Activated T-cell treated with anti-CD3 and anti-CD28 coated beads for 24 hours (primary cell): ENCODE data around the gene MACROD1.
"Not testable (repeated sequence)": the region's sequence is repeated elsewhere in the genome, so short reads cannot be mapped to it uniquely, and the experiment has no call there.

ENCODE experiments used
- DNase-seq: peaks from one replicate; pipeline ENCODE4 v3.0.0-alpha.2; 2020; ENCODE audit warnings: low read depth

Gene MACROD1

DNA sequence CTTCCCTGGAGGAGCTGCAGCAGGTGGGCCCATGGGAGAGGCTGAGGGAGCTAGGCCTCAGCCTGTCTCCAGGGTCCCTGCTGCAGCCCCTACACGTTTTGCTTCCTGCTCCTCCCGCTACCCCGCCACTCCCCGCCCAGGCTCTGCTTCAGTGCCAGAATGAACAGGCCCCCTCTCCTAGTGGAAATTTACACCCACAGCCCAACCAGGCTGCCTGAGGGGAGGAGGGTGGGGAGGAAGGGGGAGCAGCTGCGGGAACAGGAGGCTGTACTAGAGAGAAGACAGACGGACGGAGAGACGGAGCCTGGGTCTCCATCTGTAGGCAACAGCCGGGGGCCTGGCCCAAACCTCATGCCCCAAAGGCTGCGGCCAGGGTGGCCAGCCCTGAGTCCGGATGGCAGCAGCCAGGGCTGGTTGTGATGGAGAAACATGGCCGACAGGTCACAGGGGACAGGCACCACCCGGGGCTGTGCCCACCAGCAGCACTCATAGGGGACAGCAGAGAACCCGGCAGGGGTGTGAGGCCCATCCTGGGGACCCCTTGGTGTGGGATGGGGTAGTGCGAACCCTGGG lies 109.6 kb downstream of the MACROD1 start:
- no peak for DNase-seq

DNA sequence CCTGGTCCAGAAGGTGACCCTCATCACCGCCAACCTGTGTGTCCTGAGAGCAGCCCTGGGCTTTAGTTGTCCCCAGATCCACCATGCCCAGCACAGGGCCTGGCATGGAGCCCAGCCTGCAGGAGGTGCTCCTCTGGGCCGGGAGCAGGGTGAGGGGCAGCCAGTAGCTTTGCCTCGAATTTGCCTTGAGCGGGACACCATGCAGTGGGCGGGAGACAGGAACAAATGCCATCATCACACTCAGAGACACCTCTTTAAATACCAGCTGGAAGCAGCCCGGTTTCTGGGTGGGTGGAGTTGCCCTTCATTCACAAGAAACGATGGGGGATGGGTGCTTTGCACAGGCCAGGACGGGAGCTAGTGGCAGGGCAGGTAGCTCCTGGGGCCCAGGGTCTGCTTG lies 110.8 kb downstream of the MACROD1 start:
- DNase-seq: no peak

DNA sequence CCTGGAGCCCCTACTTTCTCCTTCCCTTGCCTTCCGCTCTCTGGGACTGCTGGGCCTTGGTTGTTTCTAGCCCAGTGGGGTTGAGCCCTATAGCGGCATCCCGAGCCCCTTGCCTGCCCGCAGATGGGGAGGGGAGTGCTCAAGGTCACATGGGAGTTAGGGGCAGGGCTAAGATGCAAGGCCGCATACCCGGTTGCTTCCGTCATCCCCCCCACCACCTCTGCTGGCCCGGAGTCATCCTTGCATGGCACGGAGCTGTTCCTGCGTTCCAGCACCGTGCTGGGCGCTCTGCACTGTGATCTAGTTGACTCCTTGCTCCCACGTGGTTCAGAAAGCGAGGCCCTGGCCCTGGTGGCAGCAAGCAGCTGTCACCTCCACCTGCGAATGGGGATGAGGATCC lies 112.2 kb downstream of the MACROD1 start:
- no peak for DNase-seq

GRCh38 chr11:64052938-64053622 lies 112.8 kb downstream of the MACROD1 start:
- DNase-seq: no peak

DNA sequence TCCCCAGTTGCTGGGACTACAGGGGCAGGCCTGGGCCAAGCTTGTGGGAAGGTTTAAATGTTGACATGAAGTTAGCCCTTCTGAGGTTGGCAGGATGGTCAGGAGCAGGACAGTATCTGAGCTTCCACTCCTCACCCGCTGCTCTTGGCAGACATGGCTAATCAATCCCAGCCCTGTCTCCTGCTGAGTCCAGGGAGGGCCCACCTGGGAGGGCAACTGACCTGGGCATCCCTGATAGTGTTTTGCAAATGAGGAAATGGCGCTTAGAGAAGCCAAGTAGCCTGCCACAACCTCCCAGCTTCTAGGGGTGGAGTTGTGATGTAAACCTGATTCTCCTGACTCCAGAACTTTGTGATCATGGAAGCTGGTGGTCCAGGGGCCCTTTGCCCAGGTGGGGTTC lies 113.5 kb downstream of the MACROD1 start:
- DNase-seq: no peak

GRCh38 chr11:64051297-64051696 lies 114.6 kb downstream of the MACROD1 start:
- no peak for DNase-seq

GRCh38 chr11:64049509-64049908 lies 116.4 kb downstream of the MACROD1 start:
- no peak for DNase-seq

DNA sequence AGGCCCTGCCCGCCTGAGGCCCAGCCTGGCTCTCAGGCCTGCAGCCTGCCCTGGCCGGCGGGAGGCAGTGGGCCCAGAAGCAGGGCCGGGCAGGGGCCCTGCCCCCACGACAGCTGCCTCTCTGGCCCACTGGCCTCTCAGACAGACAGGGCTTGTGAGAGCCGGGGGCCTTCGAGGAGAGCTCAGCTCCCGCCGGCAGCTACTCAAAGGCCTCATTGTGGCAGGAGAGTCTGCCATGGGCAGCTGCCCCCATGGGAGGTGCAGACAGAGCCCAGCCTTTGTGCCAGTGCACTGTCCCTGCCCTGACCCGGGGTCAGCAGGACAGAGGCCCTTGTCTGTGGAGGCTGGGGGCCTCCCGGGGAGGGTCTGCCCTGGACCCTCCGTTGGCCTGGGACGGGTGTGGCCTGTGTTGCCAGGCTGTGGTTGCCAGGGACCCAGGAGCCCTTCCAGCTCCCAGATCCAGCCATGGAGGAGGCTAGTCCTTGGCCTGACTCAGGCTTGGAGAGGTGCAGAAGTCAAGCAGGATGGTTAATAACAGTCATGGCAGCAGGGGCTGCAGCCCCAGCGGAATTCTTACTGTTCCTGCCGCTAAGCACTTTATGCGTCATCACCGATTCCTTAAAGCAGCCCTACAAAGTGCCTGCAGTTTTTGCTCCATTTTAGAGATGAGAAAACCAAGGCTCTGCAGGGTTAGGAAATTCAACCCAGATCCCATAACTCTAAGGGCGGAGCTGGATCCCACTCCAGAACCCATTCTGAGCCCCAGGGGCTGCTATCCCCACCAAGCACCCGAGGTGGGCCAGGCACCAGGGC lies 117.7 kb downstream of the MACROD1 start:
- no peak for DNase-seq

DNA sequence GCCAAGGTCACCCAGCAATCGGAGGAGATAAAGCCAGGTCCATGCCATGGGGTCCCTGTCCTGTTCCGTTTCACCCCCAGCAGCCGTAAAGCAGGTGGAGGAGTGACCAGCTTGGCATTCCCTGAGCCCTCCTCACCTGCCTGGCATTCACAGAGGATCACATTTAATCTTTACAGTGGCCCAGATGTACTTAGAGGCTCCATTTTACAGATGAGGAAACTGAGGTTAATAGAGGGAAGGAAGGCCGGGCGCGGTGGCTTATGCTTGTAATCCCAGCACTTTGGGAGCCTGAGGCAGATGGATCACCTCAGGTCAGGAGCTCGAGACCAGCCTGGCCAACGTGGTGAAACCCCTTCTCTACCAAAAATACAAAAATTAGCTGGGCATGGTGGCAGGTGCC lies 118.5 kb downstream of the MACROD1 start:
- not testable (repeated sequence) for DNase-seq

GRCh38 chr11:64045700-64046099 lies 120.2 kb downstream of the MACROD1 start:
- DNase-seq: no peak

DNA sequence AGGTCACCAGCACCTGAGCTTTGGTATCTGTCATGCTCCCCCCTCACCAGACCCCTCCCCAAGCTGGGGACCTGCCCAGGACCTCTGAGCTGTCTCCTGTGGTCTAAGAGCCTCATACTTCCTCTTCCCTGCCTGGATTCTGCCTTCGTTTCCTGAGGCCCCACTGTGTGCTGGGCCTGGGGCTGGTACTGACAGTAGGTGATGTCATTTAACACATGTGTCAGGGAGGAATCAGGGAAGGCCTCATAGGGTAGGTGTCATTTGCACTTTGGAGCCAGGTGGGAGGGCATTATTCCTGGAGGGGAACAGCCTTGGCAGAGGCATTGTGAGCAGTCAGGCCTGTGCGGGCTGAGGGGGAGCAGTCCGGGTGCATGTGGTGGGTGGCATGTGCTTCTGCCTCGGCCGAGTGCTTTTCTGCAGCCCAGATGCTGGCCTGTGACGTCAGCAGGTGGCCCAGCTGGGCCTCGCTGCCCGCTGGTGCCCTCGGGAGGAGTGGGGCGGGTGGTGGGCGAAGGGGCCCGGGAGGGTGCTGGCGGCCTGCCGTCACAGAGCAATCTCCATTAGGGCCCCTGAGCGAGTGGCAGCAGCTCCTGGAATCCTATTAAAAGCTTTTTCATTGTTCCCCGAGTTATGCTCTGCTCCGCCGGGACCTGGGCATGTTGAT lies 121.1 kb downstream of the MACROD1 start:
- no peak for DNase-seq

DNA sequence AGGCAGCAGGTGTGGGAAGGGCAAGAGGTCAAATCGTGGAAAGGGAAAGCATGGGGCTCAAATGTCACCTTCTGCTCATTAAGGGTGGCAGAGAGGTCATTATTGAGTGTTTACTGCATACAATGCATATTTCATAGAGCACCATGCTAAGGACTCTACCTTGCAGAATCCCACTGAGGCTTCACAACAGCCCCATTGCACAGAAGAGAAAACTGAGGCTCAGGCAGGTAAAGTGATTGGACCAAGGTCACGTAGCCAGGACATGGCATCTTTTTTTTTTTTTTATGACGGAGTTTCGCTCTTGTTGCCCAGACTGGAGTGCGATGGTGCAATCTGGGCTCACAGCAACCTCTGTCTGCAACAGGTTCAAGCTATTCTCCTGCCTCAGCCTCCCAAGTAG lies 122.4 kb downstream of the MACROD1 start:
- DNase-seq: no peak

GRCh38 chr11:64042301-64042700 lies 123.6 kb downstream of the MACROD1 start:
- no peak for DNase-seq

DNA sequence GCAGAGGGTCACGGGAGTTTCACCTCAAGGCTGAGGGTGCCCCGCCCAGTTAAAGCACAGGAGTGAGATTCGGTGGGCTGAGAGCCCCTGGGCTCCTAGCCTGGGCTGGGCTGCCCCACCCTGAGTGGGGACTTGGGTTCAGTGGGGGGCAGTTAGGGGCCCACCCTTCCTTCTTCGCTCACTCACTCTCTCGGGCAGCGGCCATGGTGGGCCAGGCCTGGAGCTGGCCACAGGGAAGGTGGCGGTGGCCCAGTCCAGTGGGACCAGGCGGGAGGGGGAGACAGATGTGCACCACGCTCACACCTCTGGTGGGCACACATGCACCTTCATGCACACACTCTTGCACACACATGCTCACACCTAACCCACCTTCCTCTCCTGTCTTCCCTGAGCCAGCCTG lies 124.1 kb downstream of the MACROD1 start:
- no peak for DNase-seq

DNA sequence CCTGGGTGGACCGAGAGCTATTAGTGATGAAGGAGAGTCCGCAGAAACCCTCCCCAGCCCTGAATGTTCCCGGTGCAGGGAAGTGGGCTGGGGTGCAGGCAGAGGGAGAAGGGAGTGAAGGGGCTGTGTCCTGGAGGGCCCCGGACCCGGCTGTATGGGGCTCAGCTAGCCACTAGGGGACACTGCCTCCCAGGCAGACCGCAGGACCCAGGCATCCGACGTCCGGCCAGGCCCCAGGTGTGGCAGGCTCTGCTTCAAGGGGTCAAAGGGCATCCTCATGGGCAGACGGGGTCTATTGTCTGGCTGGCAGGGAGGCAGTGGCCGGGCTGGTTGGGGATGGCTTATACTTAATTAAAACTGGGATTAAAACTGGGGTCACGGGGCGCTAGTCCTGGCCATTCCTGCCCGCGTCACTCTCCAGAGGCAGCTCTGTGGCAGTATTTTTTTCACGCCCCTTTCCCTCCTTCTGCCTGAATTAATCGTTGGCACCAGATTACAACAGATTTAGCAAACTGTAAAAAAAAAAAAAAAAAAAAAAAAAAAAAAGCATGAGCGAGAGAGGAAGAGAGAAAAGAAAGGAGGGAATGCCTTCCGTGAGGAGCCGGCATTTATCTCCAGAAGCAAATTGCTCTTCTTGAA lies 125.1 kb downstream of the MACROD1 start:
- DNase-seq: no peak

- no peak for DNase-seq
Observed at GRCh38 chr11:64039012-64039665, 126.8 kb downstream of the MACROD1 start.

DNA sequence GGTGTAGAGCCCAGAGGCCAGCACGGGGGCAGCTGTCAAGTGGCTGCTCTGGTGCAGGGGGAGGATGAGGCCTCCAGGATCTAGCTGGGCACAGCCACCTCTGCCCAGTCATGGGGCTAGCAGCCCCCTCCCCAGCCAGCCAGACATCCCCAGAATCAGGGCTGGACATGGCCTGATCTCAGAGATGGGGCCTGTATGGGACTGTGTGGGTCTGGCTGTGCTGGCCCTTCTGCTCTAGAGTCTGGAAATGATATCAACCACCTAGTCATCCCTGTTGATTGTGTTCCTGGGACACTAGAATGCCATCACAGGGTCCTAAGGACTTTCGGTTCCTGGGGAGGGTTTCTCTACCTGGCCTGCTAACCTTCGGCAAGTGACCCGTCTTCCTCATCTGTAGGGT lies 127.4 kb downstream of the MACROD1 start:
- no peak for DNase-seq

DNA sequence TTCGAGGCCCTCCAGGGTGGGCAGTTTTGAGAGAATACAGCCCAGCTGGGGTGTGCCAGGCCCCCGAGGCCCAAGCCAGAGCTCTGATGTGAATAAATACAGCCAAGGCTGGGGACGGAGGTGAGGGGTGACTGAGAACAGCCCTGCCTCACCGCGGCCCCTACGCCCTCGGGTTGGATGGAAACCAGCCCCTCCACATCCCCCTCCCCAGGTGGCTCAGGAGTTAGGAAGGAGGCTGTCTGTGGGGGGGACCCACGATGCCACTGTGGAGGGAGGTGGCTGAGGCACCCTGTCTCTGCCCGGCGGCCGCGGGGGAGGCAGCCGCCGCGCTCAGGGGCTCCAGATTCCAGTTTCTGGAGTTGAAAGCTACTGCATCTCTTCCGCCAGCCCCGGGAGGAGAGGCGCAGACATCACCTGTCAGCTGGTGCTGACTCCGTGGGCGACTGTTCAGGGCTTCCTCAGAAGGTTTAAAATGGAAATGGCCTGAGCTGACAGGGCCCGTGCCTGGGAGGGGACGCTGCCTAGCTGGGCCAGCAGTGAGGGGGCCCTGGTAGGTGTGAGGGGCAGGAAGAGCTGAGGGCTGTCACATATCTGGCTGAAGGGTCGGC lies 128.8 kb downstream of the MACROD1 start:
- DNase-seq: no peak

DNA sequence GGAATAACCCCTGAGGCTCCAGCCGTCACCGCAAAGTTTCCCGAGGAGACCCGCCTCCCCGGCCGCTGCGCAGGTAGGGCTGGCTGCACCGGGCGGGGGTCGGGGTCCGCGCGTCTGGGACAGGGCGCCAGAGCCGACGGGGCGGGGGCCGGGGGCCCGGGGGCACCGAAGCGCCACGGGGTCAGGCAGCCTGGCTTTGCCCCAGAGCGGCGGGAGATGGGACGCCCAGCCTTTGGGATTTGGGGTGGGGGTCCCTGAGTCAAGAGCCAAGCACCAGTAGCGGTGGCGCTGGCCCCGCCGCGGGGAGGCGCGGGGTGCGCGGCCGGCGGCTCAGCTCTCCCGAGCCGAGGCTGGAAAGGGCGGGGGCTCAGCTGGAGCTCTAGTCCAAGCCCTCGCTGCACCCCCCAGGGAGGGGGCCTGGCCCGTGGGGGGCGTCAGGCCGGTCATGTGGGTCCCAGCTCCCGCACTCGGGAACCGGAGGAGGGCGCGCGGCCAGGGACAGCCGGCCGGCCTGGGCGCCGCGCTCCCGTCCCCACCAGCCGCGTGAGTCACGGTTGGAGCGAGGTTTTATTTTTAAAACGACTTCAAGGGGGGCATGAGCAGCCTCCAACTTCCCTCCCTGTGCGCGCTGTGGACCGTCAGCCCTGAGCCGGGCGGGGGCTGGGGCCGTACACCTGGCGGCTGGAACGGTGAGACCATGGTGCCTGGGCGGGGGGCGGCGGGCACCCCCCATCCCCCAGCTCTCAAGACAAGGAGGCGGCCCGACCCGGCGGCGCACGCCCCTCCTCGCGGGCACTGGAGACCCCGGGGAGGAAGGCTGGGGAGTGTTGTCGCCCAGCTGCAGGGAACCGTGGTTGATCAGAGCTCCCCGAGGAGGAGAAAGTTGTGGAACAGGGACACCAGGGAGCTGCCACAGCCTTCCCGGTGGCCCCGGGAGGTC lies 129.6 kb downstream of the MACROD1 start:
- no peak for DNase-seq

GRCh38 chr11:64035576-64035975 lies 130.3 kb downstream of the MACROD1 start, which contains the start of gene FLRT1:
Gene FLRT1, plus strand, starts transcription at chr11:64035931. Its CDS starts 80,337 bp downstream, at chr11:64116268.
- DNase-seq: no peak
